Loucy (cell line): ENCODE results near the gene HOXA11.

Source experiments
- H2AFZ ChIP-seq: fragments of 200-600 bp; sonication (generic); 2 replicates; pipeline ENCODE4 v1.6.0; 2016; ENCODE audit warnings: antibody characterized with exemption, mild to moderate bottlenecking, low read length, moderate library complexity
- H3F3A ChIP-seq: fragments of 200-600 bp; 2 replicates; pipeline ENCODE4 v1.6.0; 2016; ENCODE audit warnings: antibody characterized with exemption, low read depth, mild to moderate bottlenecking
- H3K27me3 ChIP-seq: fragments of 200-600 bp; sonication (generic); 2 replicates; pipeline ENCODE4 v1.6.1; 2014; ENCODE audit warnings: low read length, mild to moderate bottlenecking; ENCODE audit not compliant: insufficient read depth, poor library complexity, severe bottlenecking
- H3K36me3 ChIP-seq: fragments of 200-600 bp; sonication (generic); 2 replicates; pipeline ENCODE4 v1.6.1; 2016; ENCODE audit warnings: low read length; ENCODE audit not compliant: insufficient read depth
- H3K4me1 ChIP-seq: fragments of 200-600 bp; sonication (generic); 2 replicates; pipeline ENCODE4 v1.5.1; 2014; ENCODE audit warnings: low read length, mild to moderate bottlenecking; ENCODE audit not compliant: insufficient read depth, poor library complexity, severe bottlenecking
- H3K4me2 ChIP-seq: fragments of 200-600 bp; sonication (generic); 2 replicates; pipeline ENCODE4 v1.6.0; 2014; ENCODE audit warnings: antibody characterized with exemption, low read length, low read depth, mild to moderate bottlenecking; ENCODE audit not compliant: poor library complexity, severe bottlenecking
- H3K4me3 ChIP-seq: fragments of 200-600 bp; sonication (generic); 2 replicates; pipeline ENCODE4 v1.5.1; 2014; ENCODE audit warnings: low read length, mild to moderate bottlenecking, mixed read lengths; ENCODE audit not compliant: poor library complexity, severe bottlenecking
- H3K79me2 ChIP-seq: fragments of 200-600 bp; sonication (generic); 2 replicates; pipeline ENCODE4 v1.6.1; 2014; ENCODE audit warnings: low read length; ENCODE audit not compliant: insufficient read depth
- H3K9ac ChIP-seq: fragments of 200-600 bp; sonication (generic); 2 replicates; pipeline ENCODE4 v1.6.0; 2014; ENCODE audit warnings: mild to moderate bottlenecking, low read depth, low read length, moderate library complexity; ENCODE audit not compliant: poor library complexity, severe bottlenecking
- H3K9me2 ChIP-seq: fragments of 200-600 bp; sonication (generic); replicated peaks from 2 replicates; pipeline ENCODE4 v1.6.1; 2016; ENCODE audit warnings: low read depth, low read length, mixed read lengths
- H3K9me3 ChIP-seq: fragments of 200-600 bp; sonication (generic); 2 replicates; pipeline ENCODE4 v1.6.1; 2014; ENCODE audit warnings: mild to moderate bottlenecking, antibody characterized with exemption, low read length, low read depth; ENCODE audit not compliant: insufficient read depth
- H4K20me1 ChIP-seq: fragments of 200-600 bp; sonication (generic); 2 replicates; pipeline ENCODE4 v1.6.0; 2014; ENCODE audit warnings: antibody characterized with exemption, low read length, mild to moderate bottlenecking; ENCODE audit not compliant: insufficient read depth, poor library complexity, severe bottlenecking
- EZH2phosphoT487 ChIP-seq: fragments of 200-600 bp; IDR thresholded peaks from 2 replicates; pipeline ENCODE4 v1.6.1; 2018; ENCODE audit warnings: antibody characterized with exemption, mild to moderate bottlenecking, moderate library complexity, borderline replicate concordance
- TF ChIP-seq, protein P1 (sequence below): fragments of 200-600 bp; sonication (generic); conservative IDR thresholded peaks from 2 replicates; pipeline ENCODE4 v1.5.1; 2014; ENCODE audit warnings: mild to moderate bottlenecking, antibody characterized with exemption, low read length

HOXA11 gene

DNA sequence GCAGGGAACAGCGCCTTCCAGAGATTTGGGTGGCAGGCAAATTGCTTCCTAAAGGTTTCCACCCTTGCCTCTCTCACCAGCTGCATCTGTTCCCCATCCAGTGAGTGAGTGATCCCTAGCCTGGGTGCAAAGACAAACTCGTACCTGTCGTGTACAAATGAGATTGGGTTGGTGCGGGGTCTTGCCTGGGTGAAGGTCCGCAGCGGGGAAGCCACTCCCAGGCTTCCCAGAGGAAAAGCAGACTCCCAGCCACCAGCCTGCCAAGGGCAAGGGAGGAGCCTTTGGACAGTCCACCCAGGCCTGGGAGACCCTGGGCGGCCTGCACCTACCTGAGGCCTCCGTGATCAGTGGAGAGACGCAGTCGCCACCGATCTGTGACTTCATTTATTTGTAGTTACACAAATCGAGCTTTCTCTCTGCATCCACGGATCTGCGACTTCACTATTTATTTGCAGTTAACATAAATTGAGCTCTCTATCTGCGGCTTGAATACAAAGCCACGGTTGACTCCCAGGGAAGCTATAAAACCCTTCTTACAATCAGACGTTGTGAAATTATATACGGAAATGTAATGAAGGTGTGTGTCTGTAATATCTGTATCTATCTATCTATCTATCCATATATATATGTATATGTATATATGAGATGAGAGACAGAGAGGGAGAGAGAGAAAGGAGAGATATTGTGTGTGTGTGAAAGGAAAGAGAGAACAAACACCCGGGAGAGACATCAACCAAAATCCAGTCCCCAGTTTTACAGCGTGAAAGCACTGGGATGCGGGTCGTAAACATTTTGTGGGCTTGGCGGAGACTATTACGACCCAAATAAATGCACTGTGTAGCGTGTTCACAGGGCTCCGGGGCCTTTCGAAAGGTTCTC is 25.5 kb downstream of the HOXA11 start:
- H3K9ac ChIP-seq = peak overlapping the region; percentile 99
- peaks cover 28% of the 10 kb centered on the region for H3K27me3 ChIP-seq
- peaks cover 10% of the 10 kb centered on the region for H3K4me1 ChIP-seq
- H3K36me3 ChIP-seq = peaks cover 24% of the 10 kb centered on the region
- peaks cover 98% of the 10 kb centered on the region for H3K79me2 ChIP-seq
- H3K4me2 ChIP-seq = peak overlapping the region; percentile 91
- no peaks in the 10 kb centered on the region for H3K9me2 ChIP-seq
- no peaks in the 10 kb centered on the region for H3K9me3 ChIP-seq
- no peak overlapping the region for H2AFZ ChIP-seq
- TF ChIP-seq, protein P1, sequence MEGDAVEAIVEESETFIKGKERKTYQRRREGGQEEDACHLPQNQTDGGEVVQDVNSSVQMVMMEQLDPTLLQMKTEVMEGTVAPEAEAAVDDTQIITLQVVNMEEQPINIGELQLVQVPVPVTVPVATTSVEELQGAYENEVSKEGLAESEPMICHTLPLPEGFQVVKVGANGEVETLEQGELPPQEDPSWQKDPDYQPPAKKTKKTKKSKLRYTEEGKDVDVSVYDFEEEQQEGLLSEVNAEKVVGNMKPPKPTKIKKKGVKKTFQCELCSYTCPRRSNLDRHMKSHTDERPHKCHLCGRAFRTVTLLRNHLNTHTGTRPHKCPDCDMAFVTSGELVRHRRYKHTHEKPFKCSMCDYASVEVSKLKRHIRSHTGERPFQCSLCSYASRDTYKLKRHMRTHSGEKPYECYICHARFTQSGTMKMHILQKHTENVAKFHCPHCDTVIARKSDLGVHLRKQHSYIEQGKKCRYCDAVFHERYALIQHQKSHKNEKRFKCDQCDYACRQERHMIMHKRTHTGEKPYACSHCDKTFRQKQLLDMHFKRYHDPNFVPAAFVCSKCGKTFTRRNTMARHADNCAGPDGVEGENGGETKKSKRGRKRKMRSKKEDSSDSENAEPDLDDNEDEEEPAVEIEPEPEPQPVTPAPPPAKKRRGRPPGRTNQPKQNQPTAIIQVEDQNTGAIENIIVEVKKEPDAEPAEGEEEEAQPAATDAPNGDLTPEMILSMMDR = no peak
- no peak for TF ChIP-seq EZH2phosphoT487
- H4K20me1 ChIP-seq = peaks cover 27% of the 10 kb centered on the region
- peaks cover 12% of the 10 kb centered on the region; the same call in 1 of the 2 replicates for H3F3A ChIP-seq
- H3K4me3 ChIP-seq = peak overlapping the region; percentile 94

GRCh38 chr7:27158436-27159265 is 26.4 kb downstream of the HOXA11 start:
- Histone ChIP-seq H2AFZ (no peak overlapping the region), H3K79me2 (peaks cover 98% of the 10 kb centered on the region), H3F3A (peaks cover 12% of the 10 kb centered on the region; the same call in 1 of the 2 replicates), H3K27me3 (peaks cover 19% of the 10 kb centered on the region), H3K9me3 (no peaks in the 10 kb centered on the region), H3K36me3 (peaks cover 17% of the 10 kb centered on the region), H3K9ac (peak overlapping the region; percentile 99), H3K4me3 (peak overlapping the region; percentile 94), H3K9me2 (no peaks in the 10 kb centered on the region), H4K20me1 (peaks cover 19% of the 10 kb centered on the region), H3K4me1 (peaks cover 19% of the 10 kb centered on the region), H3K4me2 (peak overlapping the region; percentile 91)
- TF ChIP-seq EZH2phosphoT487 = no peak
- TF ChIP-seq, protein P1 = no peak

GRCh38 chr7:27157702-27158431 is 27.2 kb downstream of the HOXA11 start:
- peak overlapping the region; percentile 91 for H3K4me2 ChIP-seq
- H3K9me2 ChIP-seq = no peaks in the 10 kb centered on the region
- peaks cover 98% of the 10 kb centered on the region for H3K79me2 ChIP-seq
- H3K36me3 ChIP-seq = peaks cover 9% of the 10 kb centered on the region
- H3K27me3 ChIP-seq = peaks cover 11% of the 10 kb centered on the region
- H3K4me3 ChIP-seq = peak overlapping the region; percentile 94
- H3K4me1 ChIP-seq = peaks cover 27% of the 10 kb centered on the region
- no peaks in the 10 kb centered on the region for H3K9me3 ChIP-seq
- peaks cover 11% of the 10 kb centered on the region for H4K20me1 ChIP-seq
- H3K9ac ChIP-seq = peak overlapping the region; percentile 99
- peaks cover 10% of the 10 kb centered on the region; the same call in 1 of the 2 replicates for H3F3A ChIP-seq
- no peak overlapping the region for H2AFZ ChIP-seq
- TF ChIP-seq, protein P1 = no peak
- TF ChIP-seq EZH2phosphoT487 = no peak
